Neural cell (in vitro differentiated cells): ENCODE measurements around the gene HCK. TPM values are rescaled to one million over a fixed set of nuclear protein-coding genes. Genes with fewer than 3 reads are reported as not detected.

Source experiments
- H2AFZ ChIP-seq: fragments of 200-600, 300-800 bp; sonication (generic), shearing (Covaris generic); 2 replicates; pipeline ENCODE4 v1.6.0; 2014; ENCODE audit warnings: low read depth, mild to moderate bottlenecking, antibody characterized with exemption, low read length, moderate library complexity
- H3F3A ChIP-seq: fragments of 200-600 bp; shearing (Covaris generic); 2 replicates; pipeline ENCODE4 v1.6.1; 2016; ENCODE audit warnings: mild to moderate bottlenecking, moderate library complexity, mixed read lengths, antibody characterized with exemption, low read length; ENCODE audit not compliant: insufficient read depth, poor library complexity, severe bottlenecking
- H3K27ac ChIP-seq: fragments of 200-600, 300-800 bp; sonication (generic), shearing (Covaris generic); 2 replicates; pipeline ENCODE4 v1.5.1; 2014; ENCODE audit warnings: mild to moderate bottlenecking, low read length, moderate library complexity
- H3K27me3 ChIP-seq: fragments of 300-800, 200-600 bp; sonication (generic), shearing (Covaris generic); 2 replicates; pipeline ENCODE4 v1.6.0; 2014; ENCODE audit warnings: mild to moderate bottlenecking, low read depth, low read length, moderate library complexity; ENCODE audit not compliant: insufficient read depth
- H3K36me3 ChIP-seq: fragments of 300-800, 200-600 bp; sonication (generic), shearing (Covaris generic); 2 replicates; pipeline ENCODE4 v1.5.1; 2014; ENCODE audit warnings: mild to moderate bottlenecking, antibody characterized with exemption, low read length, moderate library complexity; ENCODE audit not compliant: insufficient read depth
- H3K4me2 ChIP-seq: fragments of 300-800, 200-600 bp; sonication (generic), shearing (Covaris generic); 2 replicates; pipeline ENCODE4 v1.6.0; 2014; ENCODE audit warnings: mild to moderate bottlenecking, low read length
- H3K4me3 ChIP-seq: fragments of 300-800, 200-600 bp; sonication (generic), shearing (Covaris generic); 2 replicates; pipeline ENCODE4 v1.5.1; 2014; ENCODE audit warnings: mild to moderate bottlenecking, low read length, moderate library complexity
- H3K79me2 ChIP-seq: fragments of 200-600 bp; shearing (Covaris generic); replicated peaks from 2 replicates; pipeline ENCODE4 v1.6.0; 2014; ENCODE audit warnings: mild to moderate bottlenecking, low read length, moderate library complexity; ENCODE audit not compliant: insufficient read depth
- H3K9ac ChIP-seq: fragments of 300-800, 200-600 bp; sonication (generic), shearing (Covaris generic); 2 replicates; pipeline ENCODE4 v1.6.1; 2016; ENCODE audit warnings: mild to moderate bottlenecking, low read length, mixed read lengths
- H3K9me2 ChIP-seq: fragments of 200-600 bp; shearing (Covaris generic); 2 replicates; pipeline ENCODE4 v1.6.1; 2016; ENCODE audit warnings: mild to moderate bottlenecking, low read length, mixed read lengths; ENCODE audit not compliant: insufficient read depth
- H3K9me3 ChIP-seq: fragments of 200-600, 300-800 bp; sonication (generic), shearing (Covaris generic); 2 replicates; pipeline ENCODE4 v1.6.1; 2016; ENCODE audit warnings: mild to moderate bottlenecking, mixed run types, low read length, moderate library complexity, mixed read lengths
- H4K20me1 ChIP-seq: fragments of 200-600 bp; shearing (Covaris generic); 2 replicates; pipeline ENCODE4 v1.6.1; 2016; ENCODE audit warnings: mild to moderate bottlenecking, mixed run types; ENCODE audit not compliant: insufficient read depth
- EP300 ChIP-seq: fragments of 450-650 bp; conservative IDR thresholded peaks from 2 replicates; pipeline ENCODE4 v1.6.1; 2014; ENCODE audit warnings: antibody characterized with exemption, mild to moderate bottlenecking, moderate library complexity; ENCODE audit not compliant: poor library complexity, severe bottlenecking
- EZH2 ChIP-seq: fragments of 200-600, 300-800 bp; shearing (Covaris generic), sonication (generic); IDR thresholded peaks from 2 replicates; pipeline ENCODE4 v1.6.1; 2014; ENCODE audit warnings: antibody characterized with exemption, low read length, borderline replicate concordance, mild to moderate bottlenecking; ENCODE audit not compliant: insufficient read depth, poor library complexity, severe bottlenecking
- MXI1 ChIP-seq: fragments of 450-650 bp; conservative IDR thresholded peaks from 2 replicates; pipeline ENCODE4 v1.6.1; 2014; ENCODE audit warnings: antibody characterized with exemption, mild to moderate bottlenecking; ENCODE audit not compliant: poor library complexity, severe bottlenecking
- POLR2AphosphoS5 ChIP-seq: IDR thresholded peaks from 2 replicates; pipeline ENCODE4 v1.6.1; 2012
- RAD21 ChIP-seq: fragments of 450-650 bp; conservative IDR thresholded peaks from 2 replicates; pipeline ENCODE4 v1.6.1; 2014; ENCODE audit warnings: antibody characterized with exemption, mild to moderate bottlenecking, moderate library complexity
- SMC3 ChIP-seq: fragments of 450-650 bp; conservative IDR thresholded peaks from 2 replicates; pipeline ENCODE4 v1.6.1; 2014; ENCODE audit warnings: antibody characterized with exemption, mild to moderate bottlenecking, moderate library complexity; ENCODE audit not compliant: poor library complexity
- TAF1 ChIP-seq: IDR thresholded peaks from 2 replicates; pipeline ENCODE4 v1.6.1; 2012; ENCODE audit warnings: low read depth
- polyA plus RNA-seq: library from polyadenylated mRNA; depleted of rRNA; stranded (reverse); fragments of >200 nt; gene quantifications from 2 replicates; pipeline ENCODE4 v1.2.3, GENCODE V29; 2014
- TF ChIP-seq, protein P1 (sequence below): IDR thresholded peaks from 2 replicates; pipeline ENCODE4 v1.6.1; 2012; ENCODE audit warnings: borderline replicate concordance
- TF ChIP-seq, protein P2 (sequence below): fragments of 450-650 bp; IDR thresholded peaks from 2 replicates; pipeline ENCODE4 v1.5.1; 2014; ENCODE audit warnings: antibody characterized with exemption, mild to moderate bottlenecking, moderate library complexity; ENCODE audit not compliant: poor library complexity, severe bottlenecking

HCK gene
- polyA plus RNA-seq, 1 donor from 2014 or later: 0.58 TPM

- no peaks in the 10 kb centered on the region for H3K27me3 ChIP-seq
- H3K4me3 ChIP-seq: no peak overlapping the region
- no peaks in the 10 kb centered on the region for H3K9me2 ChIP-seq
- no peaks in the 10 kb centered on the region for H3K79me2 ChIP-seq
- no peak overlapping the region for H3K9ac ChIP-seq
- H3K36me3 ChIP-seq: no peaks in the 10 kb centered on the region
- H3K4me2 ChIP-seq: no peak overlapping the region
- TF ChIP-seq TAF1 (no peak), POLR2AphosphoS5 (no peak)
- H3K9me3 ChIP-seq: no peaks in the 10 kb centered on the region
- H3F3A ChIP-seq: no peaks in the 10 kb centered on the region
- no peaks in the 10 kb centered on the region for H4K20me1 ChIP-seq
- H2AFZ ChIP-seq: no peak overlapping the region
- H3K27ac ChIP-seq: no peak overlapping the region
Measured at GRCh38 chr20:32006053-32006452, 46.0 kb upstream of the HCK start.

DNA sequence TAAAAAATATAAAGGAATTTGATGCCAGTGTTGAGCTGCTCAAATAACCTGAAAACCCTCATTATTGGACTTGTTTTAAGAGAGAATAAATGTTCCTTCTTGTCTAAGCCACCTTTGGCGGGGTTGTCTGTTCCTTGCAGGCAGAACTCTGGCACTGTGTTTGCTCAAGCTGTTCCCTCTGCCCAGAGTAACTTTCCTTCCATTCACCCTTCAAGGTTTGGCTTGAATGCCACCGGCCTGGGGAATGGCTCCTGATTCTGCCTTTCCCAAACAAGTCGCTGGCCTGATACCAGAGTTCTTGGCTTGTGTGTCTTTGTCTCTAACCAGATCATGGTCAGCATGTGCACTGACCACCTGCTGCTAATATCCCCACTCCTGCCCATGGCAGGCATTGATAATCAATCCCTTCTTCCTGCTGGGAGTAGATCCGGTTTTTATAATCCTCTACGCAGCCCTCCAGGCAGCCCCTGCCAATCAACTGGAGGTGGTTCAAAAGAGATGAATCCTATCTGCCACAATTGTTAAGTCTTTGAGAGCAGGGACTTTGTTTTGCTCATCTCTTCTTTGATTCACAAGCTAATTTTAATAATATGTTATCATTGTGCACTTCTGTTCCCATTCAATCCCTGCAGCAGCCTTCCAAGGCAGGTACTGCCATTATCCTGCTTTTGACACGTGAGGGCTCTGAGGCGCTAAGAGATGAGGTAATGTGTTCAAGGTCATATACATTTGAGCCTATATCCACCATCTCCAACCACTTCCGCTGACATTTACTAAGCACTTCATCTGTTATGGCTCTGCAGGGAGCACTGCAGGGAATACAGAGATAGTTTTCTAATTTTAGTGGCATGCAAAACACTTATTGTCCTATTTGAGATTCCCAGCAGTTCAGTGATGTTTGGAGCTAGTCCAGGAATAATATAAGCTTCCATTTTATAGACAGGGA, 44.9 kb upstream of the HCK start:
- Histone ChIP-seq H3K36me3 (no peaks in the 10 kb centered on the region), H3K9me3 (no peaks in the 10 kb centered on the region), H3K79me2 (no peaks in the 10 kb centered on the region), H3K9ac (peak overlapping the region; percentile 45), H2AFZ (no peak overlapping the region), H3K27ac (peak overlapping the region; percentile 71), H4K20me1 (no peaks in the 10 kb centered on the region), H3F3A (no peaks in the 10 kb centered on the region), H3K4me2 (peak overlapping the region; percentile 3), H3K4me3 (peak overlapping the region; percentile 42), H3K27me3 (no peaks in the 10 kb centered on the region), H3K9me2 (no peaks in the 10 kb centered on the region)
- peak; percentile 51 for TF ChIP-seq POLR2AphosphoS5
- TF ChIP-seq, protein P1, sequence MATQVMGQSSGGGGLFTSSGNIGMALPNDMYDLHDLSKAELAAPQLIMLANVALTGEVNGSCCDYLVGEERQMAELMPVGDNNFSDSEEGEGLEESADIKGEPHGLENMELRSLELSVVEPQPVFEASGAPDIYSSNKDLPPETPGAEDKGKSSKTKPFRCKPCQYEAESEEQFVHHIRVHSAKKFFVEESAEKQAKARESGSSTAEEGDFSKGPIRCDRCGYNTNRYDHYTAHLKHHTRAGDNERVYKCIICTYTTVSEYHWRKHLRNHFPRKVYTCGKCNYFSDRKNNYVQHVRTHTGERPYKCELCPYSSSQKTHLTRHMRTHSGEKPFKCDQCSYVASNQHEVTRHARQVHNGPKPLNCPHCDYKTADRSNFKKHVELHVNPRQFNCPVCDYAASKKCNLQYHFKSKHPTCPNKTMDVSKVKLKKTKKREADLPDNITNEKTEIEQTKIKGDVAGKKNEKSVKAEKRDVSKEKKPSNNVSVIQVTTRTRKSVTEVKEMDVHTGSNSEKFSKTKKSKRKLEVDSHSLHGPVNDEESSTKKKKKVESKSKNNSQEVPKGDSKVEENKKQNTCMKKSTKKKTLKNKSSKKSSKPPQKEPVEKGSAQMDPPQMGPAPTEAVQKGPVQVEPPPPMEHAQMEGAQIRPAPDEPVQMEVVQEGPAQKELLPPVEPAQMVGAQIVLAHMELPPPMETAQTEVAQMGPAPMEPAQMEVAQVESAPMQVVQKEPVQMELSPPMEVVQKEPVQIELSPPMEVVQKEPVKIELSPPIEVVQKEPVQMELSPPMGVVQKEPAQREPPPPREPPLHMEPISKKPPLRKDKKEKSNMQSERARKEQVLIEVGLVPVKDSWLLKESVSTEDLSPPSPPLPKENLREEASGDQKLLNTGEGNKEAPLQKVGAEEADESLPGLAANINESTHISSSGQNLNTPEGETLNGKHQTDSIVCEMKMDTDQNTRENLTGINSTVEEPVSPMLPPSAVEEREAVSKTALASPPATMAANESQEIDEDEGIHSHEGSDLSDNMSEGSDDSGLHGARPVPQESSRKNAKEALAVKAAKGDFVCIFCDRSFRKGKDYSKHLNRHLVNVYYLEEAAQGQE: peak; percentile 85
- peak; percentile 77 for TF ChIP-seq EP300
- TF ChIP-seq TAF1: no peak
- TF ChIP-seq MXI1: peak; percentile 33
- no peak for TF ChIP-seq SMC3
- no peak for TF ChIP-seq EZH2

DNA sequence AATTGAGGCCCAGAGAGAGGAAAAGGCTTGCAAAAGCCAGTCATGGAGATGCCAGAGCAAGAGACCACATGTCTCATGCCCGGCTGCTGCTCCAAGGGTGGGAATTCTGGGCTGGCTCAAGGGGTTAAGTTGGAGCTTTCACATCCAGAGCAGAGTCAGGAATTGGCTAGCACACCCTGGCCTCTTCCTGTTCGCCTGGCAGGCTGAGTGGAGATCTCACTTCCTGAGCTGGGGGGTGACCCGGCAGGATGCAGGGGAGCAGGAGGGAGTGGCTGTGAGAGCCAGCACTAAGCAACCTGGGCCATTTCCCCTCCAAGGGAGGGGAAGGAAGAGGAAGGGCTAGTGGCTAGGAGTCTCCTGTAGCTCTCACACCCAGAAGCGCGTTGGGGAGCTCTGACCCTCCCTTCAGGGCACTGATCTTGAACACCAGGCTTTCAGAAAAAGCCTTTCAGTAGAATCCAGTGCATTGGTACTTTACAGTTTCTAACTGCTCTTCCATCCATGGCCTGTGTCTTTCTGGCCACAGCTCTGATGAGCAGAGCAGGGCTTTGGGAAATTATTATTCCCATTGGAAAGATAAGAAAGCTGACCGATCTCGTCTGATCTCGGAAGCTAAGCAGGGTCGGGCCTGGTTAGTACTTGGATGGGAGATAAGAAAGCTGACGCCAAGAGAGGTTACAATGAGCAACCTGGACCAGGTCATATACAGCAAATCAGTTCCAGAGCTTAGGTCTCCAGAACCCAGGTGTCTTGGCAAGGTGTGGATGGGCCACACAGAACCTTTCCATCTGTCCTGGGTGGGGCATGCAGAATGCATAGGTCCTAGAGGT, 44.0 kb upstream of the HCK start:
- H3K4me3 ChIP-seq: peak overlapping the region; percentile 42
- H3K9ac ChIP-seq: no peak overlapping the region
- H3K27me3 ChIP-seq: no peaks in the 10 kb centered on the region
- H3F3A ChIP-seq: no peaks in the 10 kb centered on the region
- peak overlapping the region; percentile 71 for H3K27ac ChIP-seq
- no peak overlapping the region for H2AFZ ChIP-seq
- H3K4me2 ChIP-seq: no peak overlapping the region
- no peak for TF ChIP-seq SMC3
- TF ChIP-seq, protein P1: no peak
- TF ChIP-seq EP300: no peak
- TF ChIP-seq RAD21: no peak
- no peak for TF ChIP-seq EZH2
- TF ChIP-seq TAF1: no peak
- no peak for TF ChIP-seq POLR2AphosphoS5
- TF ChIP-seq MXI1: no peak
- TF ChIP-seq, protein P2, sequence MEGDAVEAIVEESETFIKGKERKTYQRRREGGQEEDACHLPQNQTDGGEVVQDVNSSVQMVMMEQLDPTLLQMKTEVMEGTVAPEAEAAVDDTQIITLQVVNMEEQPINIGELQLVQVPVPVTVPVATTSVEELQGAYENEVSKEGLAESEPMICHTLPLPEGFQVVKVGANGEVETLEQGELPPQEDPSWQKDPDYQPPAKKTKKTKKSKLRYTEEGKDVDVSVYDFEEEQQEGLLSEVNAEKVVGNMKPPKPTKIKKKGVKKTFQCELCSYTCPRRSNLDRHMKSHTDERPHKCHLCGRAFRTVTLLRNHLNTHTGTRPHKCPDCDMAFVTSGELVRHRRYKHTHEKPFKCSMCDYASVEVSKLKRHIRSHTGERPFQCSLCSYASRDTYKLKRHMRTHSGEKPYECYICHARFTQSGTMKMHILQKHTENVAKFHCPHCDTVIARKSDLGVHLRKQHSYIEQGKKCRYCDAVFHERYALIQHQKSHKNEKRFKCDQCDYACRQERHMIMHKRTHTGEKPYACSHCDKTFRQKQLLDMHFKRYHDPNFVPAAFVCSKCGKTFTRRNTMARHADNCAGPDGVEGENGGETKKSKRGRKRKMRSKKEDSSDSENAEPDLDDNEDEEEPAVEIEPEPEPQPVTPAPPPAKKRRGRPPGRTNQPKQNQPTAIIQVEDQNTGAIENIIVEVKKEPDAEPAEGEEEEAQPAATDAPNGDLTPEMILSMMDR: no peak
- H4K20me1 ChIP-seq: no peaks in the 10 kb centered on the region
- no peaks in the 10 kb centered on the region for H3K36me3 ChIP-seq
- H3K9me3 ChIP-seq: no peaks in the 10 kb centered on the region
- H3K9me2 ChIP-seq: no peaks in the 10 kb centered on the region
- H3K79me2 ChIP-seq: no peaks in the 10 kb centered on the region
